LNCaP clone FGC (cell line): ENCODE results near the gene YY1AP1.
"Not testable (repeated sequence)": the region's sequence is repeated elsewhere in the genome, so short reads cannot be mapped to it uniquely, and the experiment has no call there.

Experiments
- DNase-seq: peaks from one replicate; pipeline ENCODE4 v3.0.0-alpha.2; 2011; ENCODE audit warnings: low read depth
- H3K4me3 ChIP-seq: 2 replicates; pipeline ENCODE4 v1.5.1; 2011; ENCODE audit warnings: mild to moderate bottlenecking, low read depth, low read length, control low read depth
- TF ChIP-seq, protein P1 (sequence below): IDR thresholded peaks from 2 replicates; pipeline ENCODE4 v1.5.1; 2012; ENCODE audit warnings: mild to moderate bottlenecking; ENCODE audit not compliant: control insufficient read depth, insufficient read depth; ENCODE audit errors: extremely low read depth

Gene YY1AP1

DNA sequence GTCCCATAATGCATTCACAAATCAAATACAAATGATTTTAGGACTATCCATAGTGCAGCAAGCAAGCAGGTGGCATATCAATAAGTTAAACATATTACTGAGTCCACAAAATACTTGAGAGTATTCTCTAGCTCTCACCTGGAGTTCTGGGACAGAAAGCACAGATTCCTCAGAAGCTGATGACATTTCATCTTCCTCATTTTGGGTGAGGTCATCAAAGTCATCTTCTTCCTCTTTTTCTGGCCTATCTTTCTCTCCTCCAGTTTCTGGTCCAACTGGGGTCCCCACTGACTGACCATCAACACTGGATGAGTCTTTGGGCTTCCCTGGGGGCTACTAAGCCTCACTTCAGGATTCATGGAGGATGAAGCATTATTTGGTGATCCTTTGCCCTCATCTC is 38.9 kb downstream of the YY1AP1 start:
- TF ChIP-seq, protein P1, sequence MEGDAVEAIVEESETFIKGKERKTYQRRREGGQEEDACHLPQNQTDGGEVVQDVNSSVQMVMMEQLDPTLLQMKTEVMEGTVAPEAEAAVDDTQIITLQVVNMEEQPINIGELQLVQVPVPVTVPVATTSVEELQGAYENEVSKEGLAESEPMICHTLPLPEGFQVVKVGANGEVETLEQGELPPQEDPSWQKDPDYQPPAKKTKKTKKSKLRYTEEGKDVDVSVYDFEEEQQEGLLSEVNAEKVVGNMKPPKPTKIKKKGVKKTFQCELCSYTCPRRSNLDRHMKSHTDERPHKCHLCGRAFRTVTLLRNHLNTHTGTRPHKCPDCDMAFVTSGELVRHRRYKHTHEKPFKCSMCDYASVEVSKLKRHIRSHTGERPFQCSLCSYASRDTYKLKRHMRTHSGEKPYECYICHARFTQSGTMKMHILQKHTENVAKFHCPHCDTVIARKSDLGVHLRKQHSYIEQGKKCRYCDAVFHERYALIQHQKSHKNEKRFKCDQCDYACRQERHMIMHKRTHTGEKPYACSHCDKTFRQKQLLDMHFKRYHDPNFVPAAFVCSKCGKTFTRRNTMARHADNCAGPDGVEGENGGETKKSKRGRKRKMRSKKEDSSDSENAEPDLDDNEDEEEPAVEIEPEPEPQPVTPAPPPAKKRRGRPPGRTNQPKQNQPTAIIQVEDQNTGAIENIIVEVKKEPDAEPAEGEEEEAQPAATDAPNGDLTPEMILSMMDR: no peak
- no peak for DNase-seq
- no peak overlapping the region for H3K4me3 ChIP-seq

DNA sequence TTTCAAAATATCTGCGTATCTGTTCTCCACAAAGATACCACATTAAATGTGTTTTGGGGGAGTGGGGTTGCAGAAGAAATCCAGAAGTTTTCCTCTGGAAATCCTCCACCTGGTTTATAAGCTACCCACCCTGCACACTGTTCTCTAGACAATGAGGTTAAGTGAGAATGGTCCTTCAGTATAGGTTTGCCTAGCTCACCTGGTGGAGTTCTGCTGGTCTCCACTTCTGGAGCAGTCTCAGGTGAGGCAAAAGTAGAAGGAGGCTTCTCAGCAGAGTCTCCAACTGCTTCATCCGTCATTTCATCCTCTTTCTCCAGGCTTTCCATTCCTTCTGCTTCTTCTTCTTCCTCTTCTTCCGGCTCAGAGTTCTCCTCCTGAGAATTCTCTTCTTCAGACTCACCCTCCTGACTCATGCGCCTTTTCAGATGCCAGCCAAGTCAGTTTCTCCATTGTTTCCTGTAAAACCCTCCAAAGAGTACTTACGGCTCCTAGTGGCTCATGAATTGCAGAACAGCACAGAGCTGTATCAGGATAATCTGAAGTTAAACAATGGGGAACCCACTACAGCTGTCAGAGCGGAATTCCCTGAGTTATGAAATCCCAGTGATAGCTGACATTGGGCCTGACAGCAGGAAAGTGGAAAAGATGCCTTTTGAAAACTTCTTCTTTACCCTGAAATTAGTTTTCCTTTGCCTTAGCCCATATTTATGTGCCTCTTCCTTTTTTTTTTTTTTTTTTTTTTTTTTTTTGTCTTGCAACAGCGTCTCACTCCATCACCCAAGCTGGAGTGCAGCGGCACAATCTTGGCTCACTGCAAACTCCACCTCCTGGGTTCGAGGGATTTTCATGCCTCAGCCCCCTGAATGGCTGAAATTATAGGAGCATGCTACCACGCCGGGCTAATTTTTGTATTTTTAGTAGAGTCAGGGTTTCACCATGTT is 40.1 kb downstream of the YY1AP1 start:
- DNase-seq: peak; percentile 74
- H3K4me3 ChIP-seq: no peak overlapping the region
- TF ChIP-seq, protein P1: peak; percentile 73

DNA sequence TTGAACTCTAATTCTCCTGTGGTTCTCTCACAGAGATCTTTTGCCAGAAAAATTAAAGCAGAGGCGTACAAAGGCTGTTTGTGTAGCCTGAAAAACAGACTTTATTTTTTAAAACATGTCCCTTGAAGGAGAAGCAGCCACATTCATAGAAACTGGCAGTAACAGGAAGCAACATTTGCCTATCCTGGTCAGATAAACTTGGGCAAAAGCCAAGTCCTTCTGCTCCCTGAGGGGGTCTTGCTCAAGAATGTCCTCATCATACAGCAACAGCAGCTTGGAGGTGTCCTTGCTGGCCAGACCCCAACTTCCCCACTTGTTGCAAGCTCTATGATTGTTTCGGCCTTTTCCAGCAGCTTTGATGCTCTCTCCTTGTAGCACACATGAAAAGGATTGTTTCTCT is 42.3 kb downstream of the YY1AP1 start:
- no peak for DNase-seq
- TF ChIP-seq, protein P1: no peak
- no peak overlapping the region for H3K4me3 ChIP-seq

DNA sequence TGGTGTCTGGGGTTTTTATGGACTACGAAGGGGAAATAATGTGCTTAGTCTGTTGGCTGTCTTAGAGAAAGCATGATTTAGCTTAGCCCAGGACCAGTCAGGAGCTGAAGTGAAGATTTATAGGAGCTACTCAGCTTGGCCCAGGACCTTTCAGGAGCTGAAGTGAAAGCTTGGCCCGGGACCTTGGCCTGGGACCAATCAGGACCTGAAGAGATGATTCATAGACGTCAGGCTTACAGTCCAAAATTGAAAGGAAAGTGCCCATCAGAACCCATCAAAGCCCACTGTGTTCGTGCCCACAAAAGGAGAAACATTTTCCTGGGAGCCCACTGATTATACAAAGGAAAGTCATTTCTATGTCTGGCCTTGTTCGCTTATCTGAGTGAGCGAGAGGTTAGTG is 42.9 kb downstream of the YY1AP1 start:
- no peak overlapping the region for H3K4me3 ChIP-seq
- no peak for DNase-seq
- TF ChIP-seq, protein P1: no peak

DNA sequence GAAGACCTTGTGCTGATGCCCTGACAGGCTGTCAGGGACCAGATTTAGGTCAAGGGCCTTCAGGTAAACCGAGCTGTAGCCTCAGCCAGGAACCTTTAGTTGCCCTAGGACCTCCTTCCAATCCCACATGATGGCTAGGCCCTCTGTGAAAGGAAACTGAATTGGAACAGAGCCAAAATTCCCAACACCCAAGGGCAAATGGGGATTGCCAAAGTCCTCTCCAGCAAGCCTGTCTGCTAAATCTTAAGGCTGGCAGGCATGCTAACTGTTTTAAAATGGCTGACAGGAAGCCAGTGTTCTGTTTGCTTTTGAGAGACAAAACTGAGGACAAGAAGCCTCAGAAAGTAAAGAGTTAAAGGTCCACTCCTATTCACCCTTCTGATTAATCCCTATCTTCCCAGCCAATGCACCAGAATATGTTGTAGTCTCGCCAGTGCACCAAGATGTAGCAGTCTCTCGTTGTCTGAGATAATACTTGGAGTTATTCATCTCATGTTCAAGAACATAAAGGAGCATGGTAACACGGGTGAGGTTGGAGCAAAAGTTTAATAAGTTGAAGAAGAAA is 43.5 kb downstream of the YY1AP1 start:
- H3K4me3 ChIP-seq: no peak overlapping the region
- TF ChIP-seq, protein P1: no peak
- DNase-seq: no peak

DNA sequence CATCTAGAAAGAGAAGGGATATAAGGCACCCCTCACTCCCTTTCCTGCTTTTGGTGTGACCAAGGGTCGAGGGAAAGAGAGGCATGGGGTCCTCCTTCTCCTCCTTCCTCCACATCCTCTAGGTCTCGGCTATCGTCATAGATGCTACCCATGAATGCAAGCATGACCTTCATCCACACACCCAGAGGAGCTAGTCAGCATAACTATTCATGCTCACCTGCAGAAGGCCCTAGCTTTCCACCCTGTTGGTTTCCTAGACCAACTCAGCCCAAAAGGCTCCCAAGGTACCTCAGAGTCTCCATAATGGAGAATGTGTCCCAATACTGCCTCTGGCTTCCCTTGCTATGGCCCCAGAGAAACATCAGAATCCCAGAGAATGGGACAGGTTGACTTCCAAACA is 45.3 kb downstream of the YY1AP1 start:
- no peak overlapping the region for H3K4me3 ChIP-seq
- TF ChIP-seq, protein P1: no peak
- DNase-seq: no peak

DNA sequence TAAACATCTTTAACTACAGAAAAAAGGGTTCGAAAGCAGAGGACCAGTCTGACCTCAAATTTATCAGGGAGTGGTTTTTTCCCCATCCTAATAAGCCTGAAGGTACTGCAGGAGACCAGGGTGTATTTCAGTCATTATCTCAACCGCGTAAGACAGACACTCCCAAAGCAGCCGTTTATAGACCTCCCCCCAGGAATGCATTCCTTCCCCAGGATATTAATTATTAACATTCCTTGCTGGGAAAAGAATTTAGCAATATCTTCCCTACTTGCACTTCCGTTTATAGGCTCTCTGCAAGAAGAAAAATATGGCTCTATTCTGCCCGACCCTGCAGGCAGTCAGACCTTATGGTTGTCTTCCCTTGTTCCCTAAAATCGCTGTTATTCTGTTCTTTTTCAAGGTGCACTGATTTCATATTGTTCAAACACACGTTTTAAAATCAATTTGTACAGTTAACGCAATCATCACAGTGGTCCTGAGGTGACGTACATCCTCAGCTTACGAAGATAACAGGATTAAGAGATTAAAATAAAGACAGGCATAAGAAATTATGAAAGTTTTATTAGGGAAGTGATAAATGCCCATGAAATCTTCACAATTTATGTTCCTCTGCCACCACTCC is 45.9 kb downstream of the YY1AP1 start:
- H3K4me3 ChIP-seq, DNase-seq: not testable (repeated sequence)
